A549 (cell line): Measurements from ENCODE around the gene ST13. TPM values are rescaled to one million over a fixed set of nuclear protein-coding genes. Genes with fewer than 3 reads are reported as not detected.
A peak's percentile ranks its signal among the peaks of the same experiment; 100 is the strongest.

Source experiments
- ATAC-seq, 2 experiments: fragments of 200-7000 bp in 1 of 2; fragments of >200 bp in 1 of 2; cut with Nextera tagmentation in 1 of 2; cut with Tn5 transposase in 1 of 2; 3 replicates each; pipeline versions ENCODE4 v1.8.0 to v1.9.1; 2018 to 2020; ENCODE audit warnings: mild to moderate bottlenecking in 1 of 2, moderate library complexity in 1 of 2
- CTCF ChIA-PET: fragments of 300-600 bp; sonication (Branson Sonifier 250); formaldehyde crosslinking; extraction: SDS; loops from one replicate; lab custom pipeline; 2021; ENCODE audit warnings: antibody characterized with exemption, inconsistent platforms; lab: Yijun Ruan, JAX
- POLR2A ChIA-PET: fragments of 350-600 bp; formaldehyde crosslinking; extraction: SDS; loops from one replicate; lab custom pipeline; 2021; ENCODE audit warnings: antibody characterized with exemption, inconsistent platforms; lab: Yijun Ruan, JAX
- DNase-seq, 2 experiments: peaks; one replicate each; pipeline versions ENCODE4 v3.0.0 to v3.0.0-alpha.2; 2011 to 2016; ENCODE audit warnings: low read depth in 1 of 2, low spot score in 1 of 2
- FAIRE-seq: peaks from 2 replicates; lab custom pipeline; 2011; peaks lifted over from hg19 to GRCh38; lab: Jason Lieb, UNC
- H3K27ac ChIP-seq, 2 experiments: fragments of >200 bp; sonication (Bioruptor Twin); formaldehyde crosslinking; 3 replicates each; pipeline ENCODE4 v1.5.1; 2016 to 2017
- H3K4me1 ChIP-seq: fragments of >200 bp; sonication (Bioruptor Twin); formaldehyde crosslinking; 3 replicates; pipeline ENCODE4 v1.6.1; 2016
- H3K4me2 ChIP-seq: fragments of >200 bp; sonication (Bioruptor Twin); formaldehyde crosslinking; 3 replicates; pipeline ENCODE4 v1.6.1; 2016
- H3K4me3 ChIP-seq: fragments of >200 bp; sonication (Bioruptor Twin); formaldehyde crosslinking; 3 replicates; pipeline ENCODE4 v1.5.1; 2016
- H3K9me3 ChIP-seq: fragments of >200 bp; sonication (Bioruptor Twin); formaldehyde crosslinking; 3 replicates; pipeline ENCODE4 v1.6.1; 2016
- BHLHE40 ChIP-seq: IDR thresholded peaks from 2 replicates; pipeline ENCODE4 v1.6.1; 2012; ENCODE audit warnings: low read depth, low read length, inconsistent platforms
- CHD4 ChIP-seq: fragments of 200-600 bp; sonication (generic); IDR thresholded peaks from 2 replicates; pipeline ENCODE4 v1.6.1; 2016; ENCODE audit warnings: antibody characterized with exemption, mild to moderate bottlenecking, borderline replicate concordance
- CTCF ChIP-seq: fragments of >200 bp; sonication (Bioruptor Twin); formaldehyde crosslinking; IDR thresholded peaks from 3 replicates; pipeline ENCODE4 v1.5.1; 2016
- ELK1 ChIP-seq: fragments of 150-350 bp; IDR thresholded peaks from 2 replicates; pipeline ENCODE4 v1.6.1; 2014; ENCODE audit warnings: low read depth, mild to moderate bottlenecking, low read length
- ESRRA ChIP-seq: fragments of 150-350 bp; IDR thresholded peaks from 2 replicates; pipeline ENCODE4 v1.6.1; 2014; ENCODE audit warnings: mild to moderate bottlenecking, low read length, borderline replicate concordance
- FOSL2 ChIP-seq, 2 experiments: fragments of 450-650 bp in 1 of 2; fragments of >200 bp in 1 of 2; sonication (Bioruptor Twin) in 1 of 2; formaldehyde crosslinking; IDR thresholded peaks; 2 replicates each; pipeline versions ENCODE4 v1.5.0 to v1.6.1; 2016 to 2020; ENCODE audit warnings: mild to moderate bottlenecking in 1 of 2, moderate library complexity in 1 of 2
- GATA3 ChIP-seq: IDR thresholded peaks from 2 replicates; pipeline ENCODE4 v1.6.1; 2012; ENCODE audit warnings: borderline replicate concordance
- HOXA7 ChIP-seq: fragments of 250-450 bp; sonication (Bioruptor Pico); IDR thresholded peaks from 2 replicates; pipeline ENCODE4 v1.5.0; 2020; ENCODE audit warnings: mild to moderate bottlenecking, moderate library complexity
- HOXB5 ChIP-seq: fragments of 250-450 bp; sonication (Bioruptor Pico); IDR thresholded peaks from 2 replicates; pipeline ENCODE4 v1.5.0; 2020; ENCODE audit warnings: mild to moderate bottlenecking, moderate library complexity
- KDM5A ChIP-seq: fragments of 200-600 bp; sonication (generic); IDR thresholded peaks from 2 replicates; pipeline ENCODE4 v1.6.1; 2016; ENCODE audit warnings: antibody characterized with exemption, mild to moderate bottlenecking
- MAFK ChIP-seq: fragments of 450-650 bp; IDR thresholded peaks from 2 replicates; pipeline ENCODE4 v1.6.1; 2014; ENCODE audit not compliant: partially characterized antibody
- MAX ChIP-seq: IDR thresholded peaks from 2 replicates; pipeline ENCODE4 v1.6.1; 2012
- NR3C1 ChIP-seq: fragments of >200 bp; sonication (Bioruptor Twin); formaldehyde crosslinking; IDR thresholded peaks from 3 replicates; pipeline ENCODE4 v1.6.1; 2017
- PBX3 ChIP-seq: IDR thresholded peaks from 2 replicates; pipeline ENCODE4 v1.6.1; 2012
- POLR2A ChIP-seq: IDR thresholded peaks from 2 replicates; pipeline ENCODE4 v1.6.1; 2012; ENCODE audit warnings: mild to moderate bottlenecking, low read length
- RAD21 ChIP-seq, 2 experiments: fragments of >200 bp in 1 of 2; sonication (Bioruptor Twin) in 1 of 2; formaldehyde crosslinking in 1 of 2; IDR thresholded peaks in 1 of 2; conservative IDR thresholded peaks in 1 of 2; 2 replicates in 1 of 2; 3 replicates in 1 of 2; pipeline ENCODE4 v1.6.1; 2012 to 2018; ENCODE audit warnings: inconsistent platforms in 1 of 2
- SMC3 ChIP-seq: fragments of >200 bp; sonication (Bioruptor Twin); formaldehyde crosslinking; IDR thresholded peaks from 3 replicates; pipeline ENCODE4 v1.6.1; 2018; ENCODE audit warnings: inconsistent platforms
- ZC3H11A ChIP-seq: fragments of 450-650 bp; IDR thresholded peaks from 2 replicates; pipeline ENCODE4 v1.6.1; 2014; ENCODE audit warnings: antibody characterized with exemption, mild to moderate bottlenecking
- ZSCAN20 ChIP-seq: fragments of 250-450 bp; sonication (Bioruptor Pico); IDR thresholded peaks from 2 replicates; pipeline ENCODE4 v1.8.0; 2022; ENCODE audit warnings: mild to moderate bottlenecking, moderate library complexity
- WGBS: methylation state at CpG from one replicate; pipeline ENCODE4 v1.1.6; 2017; ENCODE audit errors: missing lambda C conversion rate; 5-methylcytosine and 5-hydroxymethylcytosine counted together
- polyA plus RNA-seq, 4 experiments: library from polyadenylated mRNA; depleted of rRNA in 3 of 4; stranded (reverse); fragments of >200 nt; fragmentation: RNase III in 1 of 4; extraction: RNeasy Plus Mini Kit Qiagen cat#74134 plus additional on column Dnase treatment in 1 of 4; gene quantifications; 2 replicates in 3 of 4; 3 replicates in 1 of 4; pipeline ENCODE4 v1.2.3, GENCODE V29; 2011 to 2017
- TF ChIP-seq, protein P1 (sequence below): IDR thresholded peaks from 2 replicates; pipeline ENCODE4 v1.6.1; 2012; ENCODE audit warnings: low read depth, borderline replicate concordance

ST13 gene
- polyA plus RNA-seq, 2 of the 4 experiments (the other 2 are of a cell fraction): 181 to 227 TPM

- no peak for TF ChIP-seq CTCF
- TF ChIP-seq HOXA7 (CRISPR knock-in tag): no peak
- no peak for TF ChIP-seq POLR2A
- TF ChIP-seq NR3C1: no peak
- no peak for TF ChIP-seq MAX
- no peak for TF ChIP-seq PBX3
- no peak for TF ChIP-seq ZSCAN20 (CRISPR knock-in tag)
- H3K4me3 ChIP-seq: no peak overlapping the region
- FAIRE-seq (no peak), ATAC-seq (no peak), DNase-seq (no peak)
- H3K4me1 ChIP-seq: no peaks in the 10 kb centered on the region
- no peaks in the 10 kb centered on the region for H3K9me3 ChIP-seq
- CTCF ChIA-PET: interaction anchor here (1.2 kb wide), 1 partner anchor 19 kb away, joined by 4 read pairs; no protein-coding TSS in a partner anchor
- H3K27ac ChIP-seq: no peak overlapping the region
- no peak overlapping the region for H3K4me2 ChIP-seq
- WGBS: 100% methylated on average over 1 of the region's 1 CpG
- POLR2A ChIA-PET: no interaction called here
Observed at GRCh38 chr22:40904101-40904500, 47.7 kb upstream of the ST13 start.

DNA sequence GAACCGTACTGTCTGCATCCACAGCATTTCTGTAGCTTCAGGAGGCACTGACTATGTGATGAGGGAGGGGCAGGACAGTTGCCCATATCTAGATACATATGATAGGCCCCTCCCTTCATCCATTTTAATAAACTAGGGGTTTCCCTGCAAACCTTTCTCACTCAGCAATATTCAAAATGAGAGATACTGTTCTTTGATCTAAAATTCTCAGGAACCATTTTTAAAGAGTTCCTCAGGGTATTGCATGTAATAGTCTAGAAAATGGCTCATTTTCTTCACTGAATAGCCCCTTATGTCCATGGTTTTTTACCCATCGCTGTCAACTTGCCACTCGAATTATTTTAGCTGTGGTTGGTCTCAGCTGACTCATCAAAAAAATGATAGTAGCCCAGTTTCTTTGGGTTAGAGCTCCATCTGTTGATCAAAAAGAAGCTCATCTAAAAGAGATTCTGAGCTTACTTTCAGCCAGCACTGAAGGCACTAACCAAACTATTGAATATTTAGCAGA is 42.5 kb upstream of the ST13 start:
- WGBS: 42% methylated on average over 3 of the region's 3 CpGs
- no peaks in the 10 kb centered on the region for H3K9me3 ChIP-seq

More for the DNA sequence above, 42.5 kb upstream of the ST13 start:
- TF ChIP-seq ELK1: no peak
- TF ChIP-seq SMC3: peak; percentile 28; the same call in 2 of the 3 replicates
- no peak for TF ChIP-seq KDM5A
- no peak for TF ChIP-seq MAX
- TF ChIP-seq CTCF: peak; percentile 60
- TF ChIP-seq GATA3: no peak
- no peak for TF ChIP-seq ESRRA
- TF ChIP-seq, protein P1, sequence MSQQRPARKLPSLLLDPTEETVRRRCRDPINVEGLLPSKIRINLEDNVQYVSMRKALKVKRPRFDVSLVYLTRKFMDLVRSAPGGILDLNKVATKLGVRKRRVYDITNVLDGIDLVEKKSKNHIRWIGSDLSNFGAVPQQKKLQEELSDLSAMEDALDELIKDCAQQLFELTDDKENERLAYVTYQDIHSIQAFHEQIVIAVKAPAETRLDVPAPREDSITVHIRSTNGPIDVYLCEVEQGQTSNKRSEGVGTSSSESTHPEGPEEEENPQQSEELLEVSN: no peak
- TF ChIP-seq MAFK: peak; percentile 99
- no peak for TF ChIP-seq BHLHE40
- TF ChIP-seq CHD4: no peak
- TF ChIP-seq FOSL2 (IDR thresholded peaks at IDR 0.05): no peak
- TF ChIP-seq FOSL2 (CRISPR knock-in tag; IDR thresholded peaks at IDR 0.05): 0 out of 2 replicates have a peak, but pooled peaks have one; percentile 20
- TF ChIP-seq ZSCAN20 (CRISPR knock-in tag): no peak
- no peak for TF ChIP-seq ZC3H11A
- TF ChIP-seq HOXB5 (CRISPR knock-in tag): no peak
- TF ChIP-seq RAD21 (conservative IDR thresholded peaks at IDR 0.05 in 1 of 2, IDR thresholded peaks at IDR 0.05 in 1 of 2): peak; percentile 72 to 74
- Histone ChIP-seq H3K27ac (peak overlapping the region; percentile 1 to 57; a peak in 3 of 6 replicates), H3K4me2 (peak overlapping the region; percentile 34), H3K4me3 (no peak overlapping the region), H3K4me1 (peaks cover 4% of the 10 kb centered on the region; the same call in 1 of the 3 replicates)
- no peak for FAIRE-seq
- CTCF ChIA-PET: interaction anchor here (0.5 to 1.8 kb wide), 23 partner anchors 8 to 870 kb away, joined by 3 to 7 read pairs (median 3); partner anchors contain the start of genes ST13 and XPNPEP3
- peak; percentile 10 to 49 for DNase-seq
- POLR2A ChIA-PET: interaction anchor here (0.7 to 1.0 kb wide), 3 partner anchors 42 to 854 kb away, joined by 3 to 4 read pairs (median 3); partner anchors contain the start of genes ST13 and XPNPEP3
- ATAC-seq: peak; percentile 54 to 75; a peak in 4 of 6 replicates
